ENCODE measurements around the gene CEBPA. TPM values are rescaled to one million over a fixed set of nuclear protein-coding genes. Genes with fewer than 3 reads are reported as not detected.

The CEBPA gene
- total and polyA plus RNA-seq, 2 donors (not counting 1 experiment from before 2014, with no cell fraction given), result 0.17 TPM; not detected in 1

- Histone ChIP-seq H4K20me1 (ENCODE audit: control insufficient read depth, extremely low read depth, insufficient read depth, low read length) (no peaks in the 10 kb centered on the region), H3K27ac (ENCODE audit: insufficient read depth, low read length) (no peak overlapping the region), H3K9me3 (ENCODE audit: control insufficient read depth, insufficient read depth, low read depth, low read length) (no peaks in the 10 kb centered on the region), H3K4me3 (replicated peaks in 1 of 4; ENCODE audit: control extremely low read depth in 1 of 4, insufficient read depth in 1 of 4, low read depth in 3 of 4, low read length in 4 of 4) (no peak overlapping the region), H3K79me2 (ENCODE audit: control insufficient read depth, insufficient read depth, low read length) (no peaks in the 10 kb centered on the region), H3K27me3 (ENCODE audit: control insufficient read depth, insufficient read depth, low read length) (no peaks in the 10 kb centered on the region), H3K4me2 (ENCODE audit: extremely low read depth, insufficient read depth, low read length) (no peak overlapping the region), H3K36me3 (ENCODE audit: control insufficient read depth, insufficient read depth, low read length) (no peaks in the 10 kb centered on the region), H2AFZ (ENCODE audit: low read length) (no peak overlapping the region), H3K9ac (ENCODE audit: insufficient read depth, low read length) (no peak overlapping the region), H3K4me1 (ENCODE audit: control insufficient read depth, extremely low read depth, insufficient read depth, low read length) (no peaks in the 10 kb centered on the region)
- TF ChIP-seq EZH2 (IDR thresholded peaks at IDR 0.05; ENCODE audit: low read length, missing control alignments) (no peak), CTCF (conservative IDR thresholded peaks at IDR 0.05 in 1 of 2, IDR thresholded peaks at IDR 0.05 in 1 of 2; ENCODE audit: low read depth in 1 of 2, low read length in 2 of 2) (no peak)
- no peak for DNase-seq (ENCODE audit: low read depth in 2 of 2)
Measured at GRCh38 chr19:33259539-33259938, 42.8 kb downstream of the CEBPA start.

- no peaks in the 10 kb centered on the region for H3K27me3 ChIP-seq (ENCODE audit: control insufficient read depth, insufficient read depth, low read length)
- H3K9me3 ChIP-seq (ENCODE audit: control insufficient read depth, insufficient read depth, low read depth, low read length), result no peaks in the 10 kb centered on the region
- H3K9ac ChIP-seq (ENCODE audit: insufficient read depth, low read length), result no peak overlapping the region
- DNase-seq (ENCODE audit: low read depth in 2 of 2), result no peak
- no peaks in the 10 kb centered on the region for H4K20me1 ChIP-seq (ENCODE audit: control insufficient read depth, extremely low read depth, insufficient read depth, low read length)
- H2AFZ ChIP-seq (ENCODE audit: low read length), result no peak overlapping the region
- H3K79me2 ChIP-seq (ENCODE audit: control insufficient read depth, insufficient read depth, low read length), result no peaks in the 10 kb centered on the region
- H3K4me2 ChIP-seq (ENCODE audit: extremely low read depth, insufficient read depth, low read length), result no peak overlapping the region
- H3K27ac ChIP-seq (ENCODE audit: insufficient read depth, low read length), result no peak overlapping the region
- no peaks in the 10 kb centered on the region for H3K36me3 ChIP-seq (ENCODE audit: control insufficient read depth, insufficient read depth, low read length)
- TF ChIP-seq CTCF (conservative IDR thresholded peaks at IDR 0.05 in 1 of 2, IDR thresholded peaks at IDR 0.05 in 1 of 2; ENCODE audit: low read depth in 1 of 2, low read length in 2 of 2) (no peak), EZH2 (IDR thresholded peaks at IDR 0.05; ENCODE audit: low read length, missing control alignments) (no peak)
- no peak overlapping the region for H3K4me3 ChIP-seq (replicated peaks in 1 of 4; ENCODE audit: control extremely low read depth in 1 of 4, insufficient read depth in 1 of 4, low read depth in 3 of 4, low read length in 4 of 4)
- no peaks in the 10 kb centered on the region for H3K4me1 ChIP-seq (ENCODE audit: control insufficient read depth, extremely low read depth, insufficient read depth, low read length)
Measured at GRCh38 chr19:33257828-33258227, 44.5 kb downstream of the CEBPA start.

GRCh38 chr19:33256261-33256660 is 46.1 kb downstream of the CEBPA start:
- Histone ChIP-seq H3K9me3 (ENCODE audit: control insufficient read depth, insufficient read depth, low read depth, low read length) (no peaks in the 10 kb centered on the region), H2AFZ (ENCODE audit: low read length) (no peak overlapping the region), H3K27me3 (ENCODE audit: control insufficient read depth, insufficient read depth, low read length) (no peaks in the 10 kb centered on the region), H4K20me1 (ENCODE audit: control insufficient read depth, extremely low read depth, insufficient read depth, low read length) (no peaks in the 10 kb centered on the region), H3K4me1 (ENCODE audit: control insufficient read depth, extremely low read depth, insufficient read depth, low read length) (no peaks in the 10 kb centered on the region), H3K27ac (ENCODE audit: insufficient read depth, low read length) (no peak overlapping the region), H3K9ac (ENCODE audit: insufficient read depth, low read length) (no peak overlapping the region), H3K4me2 (ENCODE audit: extremely low read depth, insufficient read depth, low read length) (no peak overlapping the region), H3K36me3 (ENCODE audit: control insufficient read depth, insufficient read depth, low read length) (no peaks in the 10 kb centered on the region), H3K79me2 (ENCODE audit: control insufficient read depth, insufficient read depth, low read length) (no peaks in the 10 kb centered on the region), H3K4me3 (replicated peaks in 1 of 4; ENCODE audit: control extremely low read depth in 1 of 4, insufficient read depth in 1 of 4, low read depth in 3 of 4, low read length in 4 of 4) (no peak overlapping the region)
- DNase-seq (ENCODE audit: low read depth in 2 of 2), result no peak
- TF ChIP-seq EZH2 (IDR thresholded peaks at IDR 0.05; ENCODE audit: low read length, missing control alignments), result no peak
- no peak for TF ChIP-seq CTCF (conservative IDR thresholded peaks at IDR 0.05 in 1 of 2, IDR thresholded peaks at IDR 0.05 in 1 of 2; ENCODE audit: low read depth in 1 of 2, low read length in 2 of 2)

All from fibroblast of lung (primary cell).